Endothelial cell of umbilical vein (primary cell): Measurements from ENCODE around the gene LGR6. TPM values are rescaled to one million over a fixed set of nuclear protein-coding genes. Genes with fewer than 3 reads are reported as not detected.

Experiments
- BruUV-seq: library from RNA; stranded (reverse); fragments of 400-500 nt; replicated peaks from 2 replicates; lab custom pipeline; 2021; lab: Mats Ljungman, UMichigan
- CTCF ChIA-PET: fragments of 300-600, 350-600 bp; sonication (Branson Sonifier 250); formaldehyde crosslinking; loops from one replicate; lab custom pipeline; 2021; ENCODE audit warnings: antibody characterized with exemption, inconsistent platforms; lab: Charles Lee
- POLR2A ChIA-PET: fragments of 300-600, 350-600 bp; sonication (Branson Sonifier 250); formaldehyde crosslinking; loops from one replicate; lab custom pipeline; 2021; ENCODE audit warnings: antibody characterized with exemption, inconsistent platforms; lab: Charles Lee
- DNase-seq: peaks from one replicate; pipeline ENCODE4 v3.0.0-alpha.2; 2011; ENCODE audit warnings: low read depth, low spot score
- FAIRE-seq: peaks from 2 replicates; lab custom pipeline; 2011; peaks lifted over from hg19 to GRCh38; lab: Jason Lieb, UNC
- H2AFZ ChIP-seq: 2 replicates; pipeline ENCODE4 v1.6.0; 2012; ENCODE audit warnings: low read depth, low read length, control low read depth, inconsistent platforms
- H3K27ac ChIP-seq: 2 replicates; pipeline ENCODE4 v1.5.1; 2011; ENCODE audit warnings: low read depth, mild to moderate bottlenecking, control low read depth, low read length, moderate library complexity; ENCODE audit not compliant: insufficient read depth
- H3K27me3 ChIP-seq, 2 experiments: 2 replicates each; pipeline versions ENCODE4 v1.6.0 to v1.6.1; 2011; ENCODE audit warnings: low read length in 2 of 2, mixed read lengths in 1 of 2; ENCODE audit not compliant: control insufficient read depth in 2 of 2, insufficient read depth in 2 of 2
- H3K36me3 ChIP-seq, 2 experiments: 2 replicates in 1 of 2; 3 replicates in 1 of 2; pipeline ENCODE4 v1.5.1; 2011; ENCODE audit warnings: low read length in 2 of 2, mild to moderate bottlenecking in 1 of 2, moderate library complexity in 1 of 2; ENCODE audit not compliant: control insufficient read depth in 2 of 2, insufficient read depth in 2 of 2; ENCODE audit errors: extremely low read depth in 1 of 2
- H3K4me1 ChIP-seq: 3 replicates; pipeline ENCODE4 v1.5.1; 2011; ENCODE audit warnings: mild to moderate bottlenecking, low read length; ENCODE audit not compliant: control insufficient read depth, insufficient read depth; ENCODE audit errors: extremely low read depth
- H3K4me2 ChIP-seq: 2 replicates; pipeline ENCODE4 v1.6.1; 2011; ENCODE audit warnings: low read length, control low read depth, mixed read lengths; ENCODE audit not compliant: insufficient read depth
- H3K4me3 ChIP-seq, 3 experiments: fragments of 200-600 bp in 1 of 3; sonication (generic), shearing (Covaris generic) in 1 of 3; replicated peaks in 1 of 3; 2 replicates each; pipeline ENCODE4 v1.5.1; 2011 to 2016; ENCODE audit warnings: control low read depth in 3 of 3, low read length in 3 of 3, mild to moderate bottlenecking in 2 of 3, inconsistent platforms in 1 of 3, low read depth in 1 of 3, moderate library complexity in 1 of 3; ENCODE audit not compliant: insufficient read depth in 1 of 3
- H3K79me2 ChIP-seq: 2 replicates; pipeline ENCODE4 v1.6.0; 2012; ENCODE audit warnings: low read length, inconsistent platforms; ENCODE audit not compliant: control insufficient read depth, insufficient read depth
- H3K9ac ChIP-seq: replicated peaks from 2 replicates; pipeline ENCODE3; 2011; ENCODE audit warnings: low read length, control low read depth; ENCODE audit not compliant: insufficient read depth; ENCODE audit errors: extremely low read depth
- H3K9me1 ChIP-seq: replicated peaks from 3 replicates; pipeline ENCODE4 v1.6.0; 2011; ENCODE audit warnings: mild to moderate bottlenecking, low read length; ENCODE audit not compliant: control insufficient read depth, insufficient read depth; ENCODE audit errors: extremely low read depth
- H3K9me3 ChIP-seq: replicated peaks from 2 replicates; pipeline ENCODE4 v1.5.1; 2012; ENCODE audit warnings: low read length, inconsistent platforms; ENCODE audit not compliant: control insufficient read depth, insufficient read depth
- H4K20me1 ChIP-seq: replicated peaks from 2 replicates; pipeline ENCODE3; 2011; ENCODE audit warnings: mild to moderate bottlenecking, low read length; ENCODE audit not compliant: control insufficient read depth, insufficient read depth; ENCODE audit errors: extremely low read depth
- CTCF ChIP-seq, 2 donors: IDR thresholded peaks; 1 replicate in 1 of 2; 2 replicates in 1 of 2; pipeline ENCODE4 v1.5.1; 2011; ENCODE audit warnings: low read length in 2 of 2, mild to moderate bottlenecking in 2 of 2, moderate library complexity in 2 of 2, control low read depth in 1 of 2, inconsistent platforms in 1 of 2, low read depth in 1 of 2; ENCODE audit not compliant: insufficient read depth in 1 of 2; ENCODE audit errors: extremely low read depth in 1 of 2
- EZH2 ChIP-seq: IDR thresholded peaks from 2 replicates; pipeline ENCODE4 v1.6.1; 2012; ENCODE audit warnings: borderline replicate concordance, low read depth, mild to moderate bottlenecking, moderate library complexity, low read length, inconsistent platforms; ENCODE audit not compliant: severe bottlenecking
- FOS ChIP-seq: IDR thresholded peaks from 2 replicates; pipeline ENCODE4 v1.6.1; 2011; ENCODE audit warnings: mild to moderate bottlenecking, low read length, moderate library complexity, borderline replicate concordance; ENCODE audit not compliant: insufficient read depth
- GATA2 ChIP-seq: IDR thresholded peaks from 2 replicates; pipeline ENCODE4 v1.7.0; 2011; ENCODE audit warnings: low read depth, mild to moderate bottlenecking, moderate library complexity, mixed read lengths, low read length; ENCODE audit not compliant: insufficient read length, insufficient read depth
- JUN ChIP-seq: IDR thresholded peaks from 2 replicates; pipeline ENCODE4 v1.6.1; 2011; ENCODE audit warnings: borderline replicate concordance, low read depth; ENCODE audit not compliant: insufficient read length, insufficient read depth
- MAX ChIP-seq: IDR thresholded peaks from 2 replicates; pipeline ENCODE4 v1.6.1; 2011; ENCODE audit not compliant: insufficient read depth, insufficient read length
- MYC ChIP-seq: IDR thresholded peaks from one replicate; pipeline ENCODE4 v1.6.1; 2011; ENCODE audit warnings: mild to moderate bottlenecking, low read depth, low read length
- POLR2A ChIP-seq: IDR thresholded peaks from 2 replicates; pipeline ENCODE4 v1.6.1; 2012; ENCODE audit warnings: low read depth, mild to moderate bottlenecking, control low read depth, low read length
- POLR2AphosphoS5 ChIP-seq: IDR thresholded peaks from 2 replicates; pipeline ENCODE4 v1.6.1; 2012; ENCODE audit warnings: low read depth, mild to moderate bottlenecking, control low read depth, low read length, moderate library complexity; ENCODE audit not compliant: insufficient read depth
- dilution Hi-C: fragments of 300-500 bp; cut with MboI; formaldehyde crosslinking; loops from one replicate; pipeline ENCODE4 v1.15.0; 2019; ENCODE audit warnings: low sequenced_read_pairs; ENCODE audit not compliant: extremely low pct_ligation_motif_present
- intact Hi-C: fragments of 100-400 bp; cut with micrococcal nuclease; formaldehyde crosslinking; loops from one replicate; pipeline ENCODE4 v1.10.0; 2022
- polyA plus RNA-seq, 4 experiments: library from polyadenylated mRNA; depleted of rRNA in 3 of 4; stranded (reverse) in 3 of 4; unstranded in 1 of 4; fragments of >200 nt; gene quantifications; 2 replicates each; pipeline versions ENCODE4 v1.2.1 to v1.2.3, GENCODE V29; 2011 to 2012; ENCODE audit warnings: missing spikeins in 1 of 4
- total RNA-seq: library from RNA; stranded (reverse); gene quantifications from 2 replicates; pipeline ENCODE4 v1.2.3, GENCODE V29; 2021

Gene LGR6
- total and polyA plus RNA-seq, 2 donors (not counting 3 experiments of a cell fraction or from before 2014, with no cell fraction given) = not detected

GRCh38 chr1:202365092-202365815, 171.7 kb downstream of the LGR6 start:
- TF ChIP-seq CTCF (IDR thresholded peaks at IDR 0.05; ENCODE audit: extremely low read depth in 1 of 2, insufficient read depth in 1 of 2, low read depth in 1 of 2, low read length in 2 of 2) = no peak
- no peak for TF ChIP-seq POLR2AphosphoS5
- TF ChIP-seq GATA2 = no peak
- no peak for TF ChIP-seq MAX
- TF ChIP-seq FOS = no peak
- no peak for TF ChIP-seq MYC
- no peak for TF ChIP-seq JUN
- no peak for TF ChIP-seq POLR2A
- no peak for TF ChIP-seq EZH2
- Histone ChIP-seq H3K4me3 (no peak overlapping the region), H3K9me3 (no peaks in the 10 kb centered on the region), H3K9ac (no peak overlapping the region), H3K79me2 (no peaks in the 10 kb centered on the region), H3K27me3 (no peaks in the 10 kb centered on the region), H3K4me1 (no peaks in the 10 kb centered on the region), H3K36me3 (no peaks in the 10 kb centered on the region), H3K4me2 (no peak overlapping the region), H4K20me1 (no peaks in the 10 kb centered on the region), H2AFZ (no peak overlapping the region), H3K27ac (no peak overlapping the region), H3K9me1 (no peaks in the 10 kb centered on the region)
- no TSS peak for BruUV-seq
- ChIA-PET POLR2A (no interaction called here), CTCF (no interaction called here)
- dilution Hi-C loops (no loop called here), intact Hi-C loops (no loop called here)
- no peak for FAIRE-seq
- no peak for DNase-seq
